Stimulated activated CD8-positive, alpha-beta memory T cell treated with anti-CD3 and anti-CD28 coated beads, Interleukin-4, amount 100 ng/mL, for 1 hour (primary cell): ENCODE data around the gene KCNJ1.

ENCODE experiments used
- DNase-seq, 2 donors: peaks; one replicate each; pipeline ENCODE4 v3.0.0-alpha.2; 2020; ENCODE audit warnings: low read depth in 2 of 2, low spot score in 1 of 2

Gene KCNJ1

GRCh38 chr11:128901653-128902514 lies 34.8 kb upstream of the KCNJ1 start:
- no peak for DNase-seq

- DNase-seq: no peak
Observed at GRCh38 chr11:128900468-128900867, 33.4 kb upstream of the KCNJ1 start.

- DNase-seq: no peak
Observed at GRCh38 chr11:128898580-128899344, 31.7 kb upstream of the KCNJ1 start.

- DNase-seq: no peak
Observed at GRCh38 chr11:128897826-128898225, 30.7 kb upstream of the KCNJ1 start.

- no peak for DNase-seq
Observed at GRCh38 chr11:128896356-128896755, 29.3 kb upstream of the KCNJ1 start.

- DNase-seq: no peak
Observed at GRCh38 chr11:128895526-128895925, 28.4 kb upstream of the KCNJ1 start.

- no peak for DNase-seq
Observed at GRCh38 chr11:128894685-128895084, 27.6 kb upstream of the KCNJ1 start.

GRCh38 chr11:128894286-128894681 lies 27.2 kb upstream of the KCNJ1 start:
- no peak for DNase-seq

GRCh38 chr11:128893578-128894285 lies 26.6 kb upstream of the KCNJ1 start:
- DNase-seq: no peak

GRCh38 chr11:128892866-128893565 lies 25.9 kb upstream of the KCNJ1 start:
- DNase-seq: no peak

- DNase-seq: no peak
Observed at GRCh38 chr11:128891913-128892398, 24.9 kb upstream of the KCNJ1 start.

GRCh38 chr11:128890543-128891368 lies 23.7 kb upstream of the KCNJ1 start, which contains the start of gene KCNJ5:
Gene KCNJ5, plus strand, starts transcription at chr11:128891356. Its CDS starts 19,918 bp downstream, at chr11:128911274.
- no peak for DNase-seq

GRCh38 chr11:128890216-128890542 lies 23.1 kb upstream of the KCNJ1 start:
- no peak for DNase-seq

GRCh38 chr11:128889657-128890213 lies 22.6 kb upstream of the KCNJ1 start:
- no peak for DNase-seq

- DNase-seq: no peak
Observed at GRCh38 chr11:128888034-128888985, 21.2 kb upstream of the KCNJ1 start.

- no peak for DNase-seq
Observed at GRCh38 chr11:128886406-128887124, 19.5 kb upstream of the KCNJ1 start.

GRCh38 chr11:128884703-128885338 lies 17.7 kb upstream of the KCNJ1 start:
- DNase-seq: peak in 1 of 2 donors; percentile 25
